T follicular helper cell (primary cell): ENCODE data around the gene PI4KA.
"Not testable (repeated sequence)": the region's sequence is repeated elsewhere in the genome, so short reads cannot be mapped to it uniquely, and the experiment has no call there.

ENCODE experiments used
- DNase-seq: peaks from one replicate; pipeline ENCODE4 v3.0.0-alpha.2; 2020; ENCODE audit warnings: low read depth

PI4KA gene

DNA sequence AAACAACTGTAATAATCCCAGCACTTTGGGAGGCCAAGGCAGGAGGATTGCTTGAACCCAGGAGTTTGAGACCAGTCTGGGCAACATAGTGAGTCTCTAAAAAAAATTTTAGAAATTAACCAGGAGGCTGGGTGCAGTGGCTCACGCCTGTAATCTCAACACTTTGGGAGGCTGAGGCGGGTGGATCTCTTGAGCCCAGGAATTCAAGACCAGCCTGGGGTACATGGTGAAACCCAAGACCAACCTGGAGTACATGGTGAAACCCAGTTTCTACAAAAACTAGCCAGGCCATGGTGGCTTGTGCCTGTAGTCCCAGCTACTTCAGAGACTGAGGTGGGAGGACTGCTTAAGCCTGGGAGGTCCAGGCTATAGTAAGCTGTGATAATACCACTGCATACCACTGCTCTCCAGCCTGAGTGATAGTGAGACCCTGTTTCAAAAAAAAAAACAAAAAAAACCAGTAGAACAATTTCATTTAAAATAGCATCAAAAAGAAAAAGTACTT, 11.2 kb downstream of the PI4KA start:
- no peak for DNase-seq

GRCh38 chr22:20844055-20845037, 14.3 kb downstream of the PI4KA start:
- DNase-seq: no peak

DNA sequence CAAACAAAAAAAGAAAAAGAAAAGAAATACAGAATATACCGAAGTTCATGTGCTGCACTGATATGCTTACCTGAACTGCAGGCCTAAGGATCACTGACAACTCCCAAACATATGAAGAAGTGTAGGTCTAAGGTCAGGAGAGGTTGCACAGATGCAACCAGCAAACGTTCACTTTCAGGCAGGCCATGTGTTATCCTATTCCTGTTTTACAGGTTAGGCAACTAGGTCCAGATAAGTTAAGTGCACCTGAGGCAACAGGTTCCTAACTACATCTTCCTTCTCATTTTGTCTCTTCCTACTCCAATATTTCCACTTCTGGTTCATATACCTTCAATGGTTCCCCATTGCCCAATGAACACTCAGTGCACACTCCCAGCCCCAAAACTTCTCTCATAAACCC, 15.1 kb downstream of the PI4KA start:
- no peak for DNase-seq

GRCh38 chr22:20840646-20841371, 17.8 kb downstream of the PI4KA start:
- DNase-seq: no peak

DNA sequence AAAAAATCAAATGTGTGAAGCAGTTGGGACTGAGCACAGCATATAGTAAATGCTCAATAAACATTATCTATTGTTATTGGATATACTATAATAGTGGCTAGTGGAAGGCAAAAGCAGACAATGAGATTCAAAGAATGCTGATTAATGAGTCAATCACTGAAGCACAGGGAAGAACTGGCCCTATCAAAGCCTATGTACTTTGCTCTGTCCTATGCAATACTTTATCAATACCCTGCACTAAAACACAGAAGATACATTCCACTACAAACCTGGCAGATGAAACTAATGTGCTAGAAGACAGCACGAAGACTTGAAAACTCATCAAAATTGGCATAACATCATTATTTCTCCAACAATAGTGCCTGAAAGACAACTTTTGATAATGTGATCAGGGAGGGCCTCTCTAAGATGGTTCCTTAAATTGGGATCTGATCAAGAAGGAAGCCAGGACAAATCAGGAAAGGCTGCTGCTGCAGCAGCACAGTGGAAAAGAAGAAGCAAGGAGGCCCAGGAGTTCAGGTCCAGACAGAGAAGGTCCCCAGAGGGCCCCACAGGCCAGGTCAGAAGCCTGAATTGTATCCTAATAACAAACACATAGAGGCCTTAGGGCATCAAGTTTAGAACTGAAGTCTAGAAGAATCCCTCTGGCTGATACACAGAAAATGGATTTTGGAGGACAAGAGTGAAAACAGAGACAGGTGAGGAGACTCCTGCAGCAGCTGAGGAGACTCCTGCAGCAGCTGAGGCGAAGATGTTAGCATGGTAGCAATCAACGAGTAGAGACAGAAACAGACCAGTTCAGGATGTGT, 18.6 kb downstream of the PI4KA start:
- DNase-seq: no peak

DNA sequence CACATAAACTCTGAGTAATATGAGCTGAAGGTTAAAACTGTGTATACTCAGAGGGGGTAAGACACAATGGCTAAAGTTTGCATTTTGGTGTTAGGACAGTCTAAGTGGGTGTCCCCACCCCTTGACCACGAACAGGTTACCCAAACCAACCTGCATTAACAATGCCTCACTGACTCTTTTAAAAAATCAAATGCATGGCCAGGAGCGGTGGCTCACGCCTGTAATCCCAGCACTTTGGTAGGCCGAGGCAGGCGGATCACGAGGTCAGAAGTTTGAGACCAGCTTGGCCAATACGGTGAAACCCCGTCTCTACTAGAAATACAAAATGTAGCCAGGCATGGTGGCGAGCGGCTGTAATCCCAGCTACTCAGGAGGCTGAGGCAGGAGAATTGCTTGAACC, 19.3 kb downstream of the PI4KA start:
- DNase-seq: not testable (repeated sequence)

- no peak for DNase-seq
Measured at GRCh38 chr22:20836987-20837823, 21.4 kb downstream of the PI4KA start.

- no peak for DNase-seq
Measured at GRCh38 chr22:20834725-20835124, 23.9 kb downstream of the PI4KA start.

DNA sequence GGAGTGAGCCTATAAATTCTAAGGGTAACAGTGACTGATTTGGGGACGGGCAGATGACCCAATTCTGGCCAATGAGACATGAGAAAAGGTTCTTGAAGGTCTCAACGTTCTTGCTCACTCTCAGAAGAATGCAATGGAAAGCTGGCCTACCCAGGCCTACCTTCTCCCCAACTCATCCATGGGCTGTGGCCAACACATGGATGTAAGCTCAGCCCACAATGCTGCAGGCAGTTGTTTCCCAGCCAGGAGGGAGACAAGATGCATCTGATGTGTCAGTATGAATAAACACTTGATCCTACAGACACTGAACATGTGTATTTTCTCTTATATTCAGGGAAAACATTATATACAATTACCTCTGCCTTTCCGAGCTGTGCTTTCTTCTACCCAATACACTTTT, 24.4 kb downstream of the PI4KA start:
- no peak for DNase-seq

DNA sequence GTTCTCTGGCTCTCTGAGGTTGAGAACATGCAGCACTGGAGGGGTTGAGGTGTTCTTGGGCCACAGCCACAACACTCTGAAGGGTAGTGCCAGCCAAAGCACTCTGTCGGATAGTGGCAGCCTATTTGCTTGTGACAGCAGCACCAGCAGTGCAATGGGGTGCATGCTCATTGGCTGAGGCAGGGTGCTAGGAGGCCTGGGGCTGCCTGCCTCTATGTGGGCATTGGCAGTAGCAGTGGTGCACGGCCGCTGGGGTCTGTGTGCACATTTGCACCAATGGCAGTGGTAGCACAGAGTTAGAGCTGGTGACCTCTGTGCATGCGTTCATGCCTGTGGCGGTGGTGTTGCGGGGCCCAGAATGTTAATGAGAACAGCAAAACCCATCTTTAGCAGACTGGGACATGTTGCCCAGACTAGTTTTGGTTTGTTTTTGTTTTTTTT, 25.4 kb downstream of the PI4KA start:
- no peak for DNase-seq

GRCh38 chr22:20829491-20830134, 29.0 kb downstream of the PI4KA start:
- no peak for DNase-seq

DNA sequence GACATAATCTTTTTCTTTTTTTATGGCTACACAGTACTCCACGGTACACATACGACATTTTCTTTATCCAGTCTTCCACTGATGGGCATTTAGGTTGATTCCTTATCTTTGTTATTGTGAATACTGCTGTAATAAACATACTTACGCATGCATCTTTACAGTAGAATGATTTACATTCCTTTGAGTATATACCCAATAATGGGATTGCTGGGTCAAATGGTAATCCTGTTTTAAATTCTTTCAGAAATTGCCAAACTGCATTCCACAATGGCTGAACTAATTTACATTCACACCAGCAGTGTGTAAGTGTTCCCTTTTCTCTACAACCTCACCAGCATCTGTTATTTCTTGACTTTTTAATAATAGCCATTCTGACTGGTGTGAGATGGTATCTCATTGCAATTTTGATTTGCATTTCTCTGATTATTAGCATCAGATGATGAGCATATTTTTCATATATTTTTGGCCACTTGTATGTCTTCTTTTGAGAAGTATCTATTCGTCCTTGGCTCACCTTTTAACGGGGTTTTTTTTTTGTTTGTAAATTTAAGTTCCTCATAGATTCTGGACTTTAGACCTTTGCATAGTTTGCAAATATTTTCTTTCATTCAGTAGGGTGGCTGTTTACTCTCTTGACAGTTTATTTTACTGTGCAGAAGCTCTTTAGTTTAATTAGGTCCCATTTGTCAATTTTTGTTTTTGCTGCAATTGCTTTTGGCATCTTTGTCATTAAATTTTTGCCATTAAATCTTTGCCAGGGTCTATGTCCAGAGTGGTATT, 32.0 kb downstream of the PI4KA start:
- not testable (repeated sequence) for DNase-seq

DNA sequence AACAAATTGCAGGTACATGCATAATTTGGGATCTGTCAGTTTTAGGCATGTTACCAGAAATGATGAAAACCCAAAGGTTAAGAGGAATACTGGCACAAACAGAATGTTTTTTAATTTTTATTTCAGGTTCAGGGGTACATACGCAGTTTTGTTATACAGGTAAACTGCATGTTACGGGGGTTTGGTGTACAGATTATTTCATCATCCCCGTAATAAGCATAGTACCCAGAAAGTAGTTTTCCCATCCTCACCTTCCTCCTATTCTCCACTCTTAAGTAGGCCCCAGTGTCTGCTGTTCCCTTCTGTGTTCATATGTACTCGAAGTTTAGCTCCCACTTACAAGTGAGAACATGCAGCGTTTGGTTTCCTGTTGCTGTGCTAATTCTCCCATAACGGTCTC, 33.0 kb downstream of the PI4KA start:
- no peak for DNase-seq

GRCh38 chr22:20825216-20825615, 33.4 kb downstream of the PI4KA start:
- DNase-seq: not testable (repeated sequence)

GRCh38 chr22:20823264-20823663, 35.3 kb downstream of the PI4KA start:
- no peak for DNase-seq

DNA sequence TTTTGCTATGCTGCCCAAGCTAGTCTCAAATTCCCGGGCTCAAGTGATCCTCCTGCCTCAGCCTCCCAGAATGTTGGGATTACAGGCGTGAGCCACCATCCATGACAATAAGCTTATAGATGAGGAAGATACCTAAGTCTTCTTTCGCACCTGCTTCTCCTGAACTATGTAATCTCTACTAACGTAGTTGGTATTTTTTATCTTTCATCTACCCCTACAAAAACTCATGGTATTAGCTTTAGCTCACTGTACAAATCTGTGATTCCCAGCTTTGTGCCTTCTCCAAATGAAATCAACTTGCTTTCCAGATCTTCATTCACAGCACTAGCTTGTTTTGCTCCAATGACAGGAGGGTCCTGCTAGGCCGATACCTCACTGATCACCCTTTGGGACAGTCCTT, 36.4 kb downstream of the PI4KA start:
- no peak for DNase-seq

DNA sequence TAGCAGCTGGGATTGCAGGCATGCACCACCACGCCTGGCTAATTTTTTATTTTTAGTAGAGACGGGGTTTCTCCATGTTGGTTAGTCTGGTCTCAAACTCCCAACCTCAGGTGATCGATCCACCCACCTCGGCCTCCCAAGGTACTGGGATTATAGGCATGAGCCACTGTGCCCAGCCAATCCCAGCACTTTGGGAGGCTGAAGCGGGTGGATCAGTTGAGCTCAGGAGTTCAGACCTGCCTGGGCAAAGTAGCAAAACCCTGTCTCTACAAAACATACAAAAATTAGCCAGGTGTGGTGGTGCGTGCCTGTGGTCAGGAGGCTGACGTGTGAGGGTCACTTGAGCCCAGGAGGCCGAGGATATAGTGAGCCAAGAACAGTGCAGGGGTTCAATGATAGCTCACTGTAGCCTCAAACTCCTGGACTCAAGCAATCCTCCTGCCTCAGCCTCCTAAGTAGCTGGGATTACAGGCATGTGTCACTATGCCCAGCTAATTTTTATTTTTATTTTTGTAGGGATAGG, 36.8 kb downstream of the PI4KA start:
- not testable (repeated sequence) for DNase-seq

- no peak for DNase-seq
Measured at GRCh38 chr22:20819471-20819870, 39.1 kb downstream of the PI4KA start.

- DNase-seq: no peak
Measured at GRCh38 chr22:20818471-20818870, 40.1 kb downstream of the PI4KA start.
